Measurements from ENCODE around the gene GNG12.

DNA sequence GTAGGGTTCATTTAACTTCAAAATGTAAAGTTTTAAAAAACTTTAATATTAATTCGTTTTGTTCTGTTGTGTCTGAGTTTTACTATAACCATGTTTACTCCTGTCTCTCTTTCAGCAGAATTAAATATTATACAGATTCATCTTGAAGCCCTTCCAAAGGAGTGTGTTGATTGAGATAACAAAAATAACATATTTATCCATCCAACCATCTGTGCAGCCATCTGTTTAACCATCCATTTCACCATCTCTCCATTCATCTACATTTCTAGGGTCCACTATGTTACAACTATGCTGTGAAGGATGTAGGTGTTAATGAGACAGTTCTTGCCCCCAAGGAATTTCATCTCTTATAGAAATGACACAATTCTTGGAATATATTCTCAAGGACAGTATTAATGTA lies 36.0 kb upstream of the GNG12 start:
- TF ChIP-seq POLR2A (IDR thresholded peaks at IDR 0.05; ENCODE audit: low read depth, low read length) (no peak), POLR2AphosphoS5 (IDR thresholded peaks at IDR 0.05; ENCODE audit: low read depth, low read length) (no peak), TAF1 (IDR thresholded peaks at IDR 0.05; ENCODE audit: borderline replicate concordance, low read depth, low read length) (no peak)
